Keratinocyte (primary cell): Measurements from ENCODE around the gene HMCN1. TPM values are rescaled to one million over a fixed set of nuclear protein-coding genes. Genes with fewer than 3 reads are reported as not detected.

ENCODE experiments used
- DNase-seq: peaks from one replicate; pipeline ENCODE4 v3.0.0-alpha.2; 2011; ENCODE audit warnings: low read depth, missing footprints, low spot score
- FAIRE-seq: peaks from 2 replicates; lab custom pipeline; 2011; peaks lifted over from hg19 to GRCh38; lab: Jason Lieb, UNC
- H2AFZ ChIP-seq: 2 replicates; pipeline ENCODE4 v1.6.0; 2012; ENCODE audit warnings: low read length, control low read depth, inconsistent platforms; ENCODE audit not compliant: control insufficient read depth
- H3K27ac ChIP-seq: 2 replicates; pipeline ENCODE4 v1.5.1; 2011; ENCODE audit warnings: low read length; ENCODE audit not compliant: control insufficient read depth, insufficient read depth
- H3K27me3 ChIP-seq: 3 replicates; pipeline ENCODE4 v1.6.0; 2011; ENCODE audit warnings: low read length; ENCODE audit not compliant: control insufficient read depth, insufficient read depth; ENCODE audit errors: extremely low read depth
- H3K36me3 ChIP-seq, 2 experiments: 2 replicates in 1 of 2; 3 replicates in 1 of 2; pipeline ENCODE4 v1.5.1; 2011; ENCODE audit warnings: low read length in 2 of 2, mild to moderate bottlenecking in 1 of 2; ENCODE audit not compliant: control insufficient read depth in 2 of 2, insufficient read depth in 2 of 2; ENCODE audit errors: extremely low read depth in 1 of 2
- H3K4me1 ChIP-seq: 3 replicates; pipeline ENCODE4 v1.5.1; 2011; ENCODE audit warnings: low read length; ENCODE audit not compliant: control insufficient read depth, insufficient read depth; ENCODE audit errors: extremely low read depth
- H3K4me2 ChIP-seq: 3 replicates; pipeline ENCODE4 v1.6.0; 2011; ENCODE audit warnings: low read depth, low read length; ENCODE audit not compliant: control insufficient read depth, insufficient read depth; ENCODE audit errors: extremely low read depth
- H3K4me3 ChIP-seq, 3 experiments: fragments of 200-600 bp in 1 of 3; sonication (generic) in 1 of 3; 2 replicates in 2 of 3; 3 replicates in 1 of 3; pipeline ENCODE4 v1.5.1; 2011 to 2016; ENCODE audit warnings: low read length in 3 of 3, mild to moderate bottlenecking in 3 of 3, control low read depth in 2 of 3, inconsistent platforms in 1 of 3, low read depth in 1 of 3, mixed read lengths in 1 of 3, mixed run types in 1 of 3, moderate library complexity in 1 of 3; ENCODE audit not compliant: control insufficient read depth in 2 of 3, insufficient read depth in 2 of 3; ENCODE audit errors: extremely low read depth in 1 of 3
- H3K79me2 ChIP-seq: 2 replicates; pipeline ENCODE4 v1.6.0; 2012; ENCODE audit warnings: low read length; ENCODE audit not compliant: control insufficient read depth, insufficient read depth
- H3K9ac ChIP-seq: 3 replicates; pipeline ENCODE4 v1.6.0; 2011; ENCODE audit warnings: low read length; ENCODE audit not compliant: control insufficient read depth, insufficient read depth; ENCODE audit errors: extremely low read depth
- H3K9me1 ChIP-seq: 3 replicates; pipeline ENCODE4 v1.6.0; 2011; ENCODE audit warnings: low read length; ENCODE audit not compliant: control insufficient read depth, insufficient read depth; ENCODE audit errors: extremely low read depth
- H3K9me3 ChIP-seq: 2 replicates; pipeline ENCODE4 v1.5.1; 2012; ENCODE audit warnings: low read depth, low read length; ENCODE audit not compliant: control insufficient read depth
- H4K20me1 ChIP-seq: 3 replicates; pipeline ENCODE4 v1.6.0; 2011; ENCODE audit warnings: low read length; ENCODE audit not compliant: control insufficient read depth, insufficient read depth; ENCODE audit errors: extremely low read depth
- CTCF ChIP-seq, 3 experiments: IDR thresholded peaks in 1 of 3; conservative IDR thresholded peaks in 1 of 3; optimal IDR thresholded peaks in 1 of 3; 2 replicates in 2 of 3; 3 replicates in 1 of 3; pipeline versions ENCODE3 to v1.5.1; 2011; ENCODE audit warnings: low read length in 3 of 3, mild to moderate bottlenecking in 3 of 3, moderate library complexity in 2 of 3, control low read depth in 1 of 3, inconsistent platforms in 1 of 3; ENCODE audit not compliant: insufficient read depth in 2 of 3; ENCODE audit errors: extremely low read depth in 1 of 3
- EZH2 ChIP-seq: IDR thresholded peaks from one replicate; pipeline ENCODE4 v1.6.1; 2012; ENCODE audit warnings: inconsistent platforms, mild to moderate bottlenecking, low read length, moderate library complexity
- dilution Hi-C: fragments of 300-500 bp; cut with MboI; formaldehyde crosslinking; loops from one replicate; pipeline ENCODE4 v1.7.0; 2020; ENCODE audit warnings: low sequenced_read_pairs; ENCODE audit not compliant: extremely low pct_ligation_motif_present
- polyA plus RNA-seq, 5 experiments: library from polyadenylated mRNA; depleted of rRNA in 3 of 5; stranded (reverse) in 3 of 5; stranded (forward) in 1 of 5; unstranded in 1 of 5; fragments of >200 nt; gene quantifications; 1 replicate in 1 of 5; 2 replicates in 3 of 5; 3 replicates in 1 of 5; pipeline versions ENCODE4 v1.2.1 to v1.2.3, GENCODE V29; 2011 to 2012; ENCODE audit warnings: missing spikeins in 2 of 5, low read depth in 1 of 5, low replicate concordance in 1 of 5

The HMCN1 gene
- polyA plus RNA-seq, 1 donor (not counting 4 experiments of a cell fraction or from before 2014, with no cell fraction given): 1.8 TPM

- no peak for DNase-seq
- TF ChIP-seq CTCF (optimal IDR thresholded peaks at IDR 0.05 in 1 of 3, IDR thresholded peaks at IDR 0.05 in 1 of 3, conservative IDR thresholded peaks at IDR 0.05 in 1 of 3; ENCODE audit: extremely low read depth in 1 of 3, insufficient read depth in 2 of 3, low read length in 3 of 3): no peak
- no peak for TF ChIP-seq EZH2
- no peak for FAIRE-seq
- H3K4me2 ChIP-seq: no peak overlapping the region
- H4K20me1 ChIP-seq: no peaks in the 10 kb centered on the region
- no peaks in the 10 kb centered on the region for H3K79me2 ChIP-seq
- no peak overlapping the region for H2AFZ ChIP-seq
- no peaks in the 10 kb centered on the region for H3K27me3 ChIP-seq
- H3K4me3 ChIP-seq: no peak overlapping the region
- dilution Hi-C loops: loop anchor here (25.0 kb wide), 1 partner anchor 358 kb away; no protein-coding TSS in a partner anchor
- no peaks in the 10 kb centered on the region for H3K9me3 ChIP-seq
- H3K27ac ChIP-seq: no peak overlapping the region
- H3K9me1 ChIP-seq: no peaks in the 10 kb centered on the region
- no peaks in the 10 kb centered on the region for H3K4me1 ChIP-seq
- no peak overlapping the region for H3K9ac ChIP-seq
- H3K36me3 ChIP-seq: no peaks in the 10 kb centered on the region
These were observed 70.0 kb downstream of the HMCN1 start for GRCh38 chr1:185804206-185804605.

- Histone ChIP-seq H4K20me1 (no peaks in the 10 kb centered on the region), H3K4me3 (no peak overlapping the region), H3K9me1 (no peaks in the 10 kb centered on the region), H3K4me1 (no peaks in the 10 kb centered on the region), H3K4me2 (no peak overlapping the region), H3K27me3 (no peaks in the 10 kb centered on the region), H3K9me3 (no peaks in the 10 kb centered on the region), H2AFZ (no peak overlapping the region), H3K36me3 (no peaks in the 10 kb centered on the region), H3K79me2 (no peaks in the 10 kb centered on the region), H3K27ac (no peak overlapping the region), H3K9ac (no peak overlapping the region)
- DNase-seq (no peak), FAIRE-seq (no peak)
- dilution Hi-C loops: loop anchor here (25.0 kb wide), 1 partner anchor 358 kb away; no protein-coding TSS in a partner anchor
- TF ChIP-seq CTCF (optimal IDR thresholded peaks at IDR 0.05 in 1 of 3, IDR thresholded peaks at IDR 0.05 in 1 of 3, conservative IDR thresholded peaks at IDR 0.05 in 1 of 3; ENCODE audit: extremely low read depth in 1 of 3, insufficient read depth in 2 of 3, low read length in 3 of 3) (no peak), EZH2 (no peak)
These were observed 70.4 kb downstream of the HMCN1 start for GRCh38 chr1:185804608-185805007.
